Heart left ventricle (tissue), 13 donors: ENCODE results near the gene VAPB.

Experiments used
- CTCF ChIP-seq, 12 donors: fragments of 200-600 bp; sonication (generic) in 4 of 12; IDR thresholded peaks; one replicate each; pipeline versions ENCODE4 v1.5.0 to v1.8.0; 2018 to 2022; ENCODE audit warnings: antibody characterized with exemption in 12 of 12, mild to moderate bottlenecking in 5 of 12
- POLR2A ChIP-seq, 2 donors: fragments of 450-650 bp; IDR thresholded peaks; one replicate each; pipeline ENCODE4 v1.6.1; 2017; ENCODE audit warnings: antibody characterized with exemption in 2 of 2, mild to moderate bottlenecking in 2 of 2, moderate library complexity in 2 of 2
- donor health status: ischemic (EF 13 %, LVEDD 7.1; RV severe dilation, severe dysfunction).
- donor health status: DM: no; HTN: yes; CAD: no.
- donor health status: DM: no; HTN: no; CAD: no.
- donor health status: ischemic (EF 25% LVEDD 6.9; RV normal size, moderate dysfunction).
- donor health status: ischemic (EF 25% LVEDD 5.7; RV mildly dilated, moderate dysfunction).
- donor health status: ischemic (EF 35%, LVEDD 5.7; RV mildly dilated, moderate dysfunction).
- donor health status: nonischemic (EF 11% LVEDD 7.7; RV severe dilation, severe dysfunction).
- donor health status: DM: yes; HTN: yes; CAD: no.
- donor health status: PGD.
- donor health status: ischemic (EF 29% LVEDD 5.4; RV normal size, mild dysfunction).
- donor health status: nonischemic (EF 23%, LVEDD 6.1; RV moderate dilation, normal function).

- TF ChIP-seq CTCF (IDR thresholded peaks at IDR 0.05) (no peak), POLR2A (IDR thresholded peaks at IDR 0.05) (no peak)
Measured at GRCh38 chr20:58397429-58397828, 8.4 kb downstream of the VAPB start.
